Regular cardiac myocyte (primary cell): ENCODE data around the gene EIF4B. TPM values are rescaled to one million over a fixed set of nuclear protein-coding genes. Genes with fewer than 3 reads are reported as not detected.

ENCODE experiments used
- total RNA-seq: library from RNA; depleted of rRNA; stranded (reverse); fragments of >200 nt; gene quantifications from 2 replicates; pipeline ENCODE4 v1.2.3, GENCODE V29; 2014

The EIF4B gene
- total RNA-seq: 1,057 and 1,863 TPM in 2 replicates

GRCh38 chr12:53005986-53006809 is at the start of gene EIF4B:
TSS of gene EIF4B (plus strand) at chr12:53006456. CDS start at chr12:53006484, 28 bp downstream.

GRCh38 chr12:53049571-53050318 is 43.5 kb downstream of the EIF4B start, which contains the start of gene TNS2:
TSS of gene TNS2 (plus strand) at chr12:53050065. CDS start at chr12:53050186, 121 bp downstream.

GRCh38 chr12:53079226-53080117 is 73.2 kb downstream of the EIF4B start, which contains the start of gene SPRYD3:
TSS of gene SPRYD3 (minus strand) at chr12:53079390. CDS start at chr12:53079333, 57 bp downstream.

Other genes with a start within 250 kb of the EIF4B start
- not detected in 2 replicates for gene KRT76, start 229.1 kb upstream of the EIF4B start, total RNA-seq
- gene KRT3, start 210.3 kb upstream of the EIF4B start, total RNA-seq: not detected in 2 replicates
- not detected in 2 replicates for gene KRT4, start 192.3 kb upstream of the EIF4B start, total RNA-seq
- under 0.01 TPM in 1 of 2 replicates, not detected in the other for gene KRT79, start 172.1 kb upstream of the EIF4B start, total RNA-seq
- gene KRT78, start 157.5 kb upstream of the EIF4B start, total RNA-seq: not detected in 2 replicates
- 12.1 and 18.6 TPM in 2 replicates for gene KRT8, start 101.4 kb upstream of the EIF4B start, total RNA-seq
- gene KRT18, start 57.3 kb upstream of the EIF4B start, total RNA-seq: 214 and 462 TPM in 2 replicates
- gene TNS2, start 43.6 kb downstream of the EIF4B start, total RNA-seq: 25.1 and 34.7 TPM in 2 replicates
- 30.7 and 43.3 TPM in 2 replicates for gene SPRYD3, start 72.9 kb downstream of the EIF4B start, total RNA-seq
- gene IGFBP6, start 91.2 kb downstream of the EIF4B start, total RNA-seq: 561 and 1,794 TPM in 2 replicates
- gene SOAT2, start 97.0 kb downstream of the EIF4B start, total RNA-seq: 0.19 TPM in 1 of 2 replicates, not detected in the other
- gene ZNF740, start 174.3 kb downstream of the EIF4B start, total RNA-seq: 13.0 and 14.4 TPM in 2 replicates
- 5.0 and 13.0 TPM in 2 replicates for gene CSAD, start 174.5 kb downstream of the EIF4B start, total RNA-seq
- gene ITGB7, start 200.8 kb downstream of the EIF4B start, total RNA-seq: 0.19 and 0.56 TPM in 2 replicates
- 14.4 and 21.9 TPM in 2 replicates for gene RARG, start 225.8 kb downstream of the EIF4B start, total RNA-seq